HG03342 (cell line): ENCODE measurements around the gene FBXO30.
A peak's percentile ranks its signal among the peaks of the same experiment; 100 is the strongest.

ENCODE experiments used
- ATAC-seq: cut with Tn5 transposase; IDR thresholded peaks from one replicate; pipeline ENCODE4 v1.9.1; 2021; ENCODE audit warnings: mild to moderate bottlenecking, moderate library complexity; ENCODE audit not compliant: unreplicated experiment

The FBXO30 gene

GRCh38 chr6:145814501-145815308, at the start of gene FBXO30:
Gene FBXO30, minus strand, starts transcription at chr6:145814795. Its CDS starts 8,390 bp downstream, at chr6:145806405.
- peak; percentile 69 for ATAC-seq

- peak; percentile 51 for ATAC-seq
Measured at GRCh38 chr6:145863988-145864616, 49.5 kb upstream of the FBXO30 start.

GRCh38 chr6:145863366-145863765, 48.8 kb upstream of the FBXO30 start:
- no peak for ATAC-seq

- no peak for ATAC-seq
Measured at GRCh38 chr6:145860562-145860961, 46.0 kb upstream of the FBXO30 start.

GRCh38 chr6:145850671-145851070, 36.1 kb upstream of the FBXO30 start:
- no peak for ATAC-seq

- ATAC-seq = no peak
Measured at GRCh38 chr6:145848541-145848940, 33.9 kb upstream of the FBXO30 start.

- no peak for ATAC-seq
Measured at GRCh38 chr6:145845557-145845956, 31.0 kb upstream of the FBXO30 start.

- ATAC-seq = no peak
Measured at GRCh38 chr6:145844933-145845540, 30.4 kb upstream of the FBXO30 start.

GRCh38 chr6:145842693-145843546, 28.3 kb upstream of the FBXO30 start:
- no peak for ATAC-seq

GRCh38 chr6:145841668-145842067, 27.1 kb upstream of the FBXO30 start:
- no peak for ATAC-seq

GRCh38 chr6:145839653-145840052, 25.1 kb upstream of the FBXO30 start:
- ATAC-seq = no peak

- no peak for ATAC-seq
Measured at GRCh38 chr6:145838305-145838704, 23.7 kb upstream of the FBXO30 start.

- ATAC-seq = no peak
Measured at GRCh38 chr6:145836772-145837171, 22.2 kb upstream of the FBXO30 start.

- ATAC-seq = no peak
Measured at GRCh38 chr6:145836170-145836569, 21.6 kb upstream of the FBXO30 start.

- no peak for ATAC-seq
Measured at GRCh38 chr6:145830612-145831011, 16.0 kb upstream of the FBXO30 start.

GRCh38 chr6:145829950-145830349, 15.4 kb upstream of the FBXO30 start:
- no peak for ATAC-seq

GRCh38 chr6:145829102-145829501, 14.5 kb upstream of the FBXO30 start:
- ATAC-seq = no peak

- ATAC-seq = no peak
Measured at GRCh38 chr6:145824344-145824743, 9.7 kb upstream of the FBXO30 start.

GRCh38 chr6:145823328-145823944, 8.8 kb upstream of the FBXO30 start:
- ATAC-seq = no peak

- no peak for ATAC-seq
Measured at GRCh38 chr6:145822456-145822855, 7.9 kb upstream of the FBXO30 start.

GRCh38 chr6:145819994-145820393, 5.4 kb upstream of the FBXO30 start:
- ATAC-seq = no peak
